KG1 (cell line): ENCODE data around the gene PON2.
"Not testable (repeated sequence)": the region's sequence is repeated elsewhere in the genome, so short reads cannot be mapped to it uniquely, and the experiment has no call there.

ENCODE experiments used
- DNase-seq: peaks from one replicate; lab custom pipeline; 2025; lab: John Stamatoyannopoulos, UW

PON2 gene

GRCh38 chr7:95405208-95405607, 29.6 kb downstream of the PON2 start:
- DNase-seq = no peak

DNA sequence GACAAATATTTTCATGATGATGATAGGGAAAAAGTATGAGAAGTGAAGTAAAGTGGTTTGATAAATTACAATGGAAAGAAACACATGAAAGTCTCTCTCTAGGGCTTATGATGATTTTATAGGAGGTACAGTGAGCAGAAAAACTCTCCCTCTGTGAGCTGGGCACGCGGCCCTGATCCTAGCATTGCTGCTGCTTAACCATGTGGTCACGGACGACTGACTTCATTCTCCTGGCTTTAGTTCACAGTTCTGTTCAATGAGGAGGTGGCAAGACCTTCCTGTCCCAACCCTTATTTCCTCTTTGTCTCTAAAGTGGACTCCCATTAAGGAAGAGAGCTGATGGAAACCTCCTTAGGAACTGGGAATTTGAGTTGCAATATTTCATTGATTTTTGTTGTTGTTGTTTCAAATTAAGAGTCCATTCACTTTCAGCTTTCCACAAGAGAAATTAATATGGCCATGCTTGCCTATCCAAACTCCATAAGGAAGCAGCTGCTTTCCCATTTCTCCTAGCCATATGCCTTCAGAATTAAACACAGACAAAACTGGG, 30.4 kb downstream of the PON2 start:
- DNase-seq = no peak

- no peak for DNase-seq
These were observed 36.5 kb downstream of the PON2 start for GRCh38 chr7:95398155-95398940.

DNA sequence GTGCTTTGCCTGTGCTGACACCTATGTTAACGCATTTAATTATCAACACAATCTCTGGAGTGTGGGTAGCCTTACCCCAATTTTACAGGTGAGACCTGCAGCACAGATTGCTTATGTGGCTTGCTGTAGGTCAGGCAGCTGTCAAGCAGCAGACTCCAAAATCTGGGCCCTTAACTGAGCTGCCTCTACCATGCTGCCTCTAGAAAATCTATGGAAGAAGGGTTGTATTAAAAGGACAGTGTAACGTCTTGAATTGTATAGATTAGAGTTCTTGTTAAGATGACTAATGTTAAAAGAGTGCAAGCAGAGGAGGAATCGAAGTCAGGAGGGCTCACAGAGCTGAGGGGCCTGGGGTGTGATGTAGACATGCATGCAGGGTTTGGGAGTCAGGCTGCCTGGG, 37.4 kb downstream of the PON2 start:
- no peak for DNase-seq

DNA sequence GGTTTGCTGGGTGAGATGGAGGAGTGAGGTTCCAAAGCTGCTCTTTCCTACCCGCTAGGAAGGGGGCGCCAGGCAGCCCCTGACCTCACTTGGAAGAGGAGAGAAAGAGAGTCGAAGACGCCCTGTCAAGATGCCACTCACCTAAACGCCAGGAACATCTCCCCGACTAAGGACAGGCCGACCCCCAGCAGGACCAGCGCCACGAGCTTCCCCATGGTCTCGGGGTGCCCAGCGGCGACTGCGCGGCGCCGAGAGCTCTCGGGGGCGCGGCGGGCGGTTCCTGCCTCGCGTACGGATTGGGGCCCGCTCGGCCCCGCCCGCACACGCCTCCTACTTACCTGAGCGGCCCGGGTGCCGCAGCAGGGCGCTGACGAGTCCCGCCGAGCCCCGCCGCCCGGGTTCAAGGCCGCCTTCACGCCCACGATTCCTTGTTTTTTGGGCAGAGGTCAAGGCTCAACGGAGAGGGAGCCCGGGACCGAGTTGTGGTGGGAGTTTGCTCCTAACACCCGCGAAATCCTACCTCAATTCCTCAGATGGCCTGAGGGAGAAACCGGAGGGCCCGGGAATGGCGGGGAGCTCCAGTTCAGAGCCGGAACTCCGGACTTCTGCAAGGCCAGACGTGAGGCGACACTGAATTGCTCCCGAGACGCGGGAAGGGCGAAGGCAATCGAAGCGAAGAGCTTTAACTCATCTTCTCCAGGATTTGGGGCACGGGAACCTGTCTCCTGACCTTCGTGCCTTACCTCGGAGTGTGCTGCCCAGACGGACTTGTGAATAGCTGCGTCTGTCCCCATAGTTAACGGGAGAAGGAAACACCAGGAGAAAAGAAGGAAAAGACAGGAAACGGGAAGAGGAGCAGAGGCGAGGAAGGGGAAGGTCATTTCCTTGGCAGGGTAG, 38.4 kb downstream of the PON2 start, which contains the start of gene PON3:
Gene PON3, minus strand, starts transcription at position 240 of the 897 bp plus-strand sequence. Its CDS starts 25 bp downstream, at position 215.
- no peak for DNase-seq

- DNase-seq = no peak
These were observed 39.1 kb downstream of the PON2 start for GRCh38 chr7:95395755-95396135.

GRCh38 chr7:95394370-95394769, 40.5 kb downstream of the PON2 start:
- DNase-seq = no peak

DNA sequence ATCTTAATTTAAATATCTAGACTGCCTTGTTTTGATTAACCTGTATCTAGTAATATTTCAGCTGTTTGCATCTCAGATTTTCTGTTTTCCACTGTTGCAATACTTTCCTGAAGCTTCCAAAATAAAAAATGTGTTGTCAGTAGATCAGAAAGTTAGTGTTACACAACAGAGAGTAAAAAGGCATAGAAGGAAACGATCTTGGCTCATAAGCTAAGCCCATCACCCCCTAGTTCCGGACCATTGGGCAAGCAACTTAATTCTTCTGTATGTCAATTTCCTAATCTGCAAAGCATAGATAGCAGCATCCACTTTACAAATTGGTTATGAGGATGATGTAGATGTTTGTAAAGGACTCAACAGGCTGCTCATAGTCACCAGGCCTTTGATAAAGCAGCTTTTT, 43.1 kb downstream of the PON2 start:
- DNase-seq = no peak

- no peak for DNase-seq
These were observed 45.3 kb downstream of the PON2 start for GRCh38 chr7:95389516-95389915.

DNA sequence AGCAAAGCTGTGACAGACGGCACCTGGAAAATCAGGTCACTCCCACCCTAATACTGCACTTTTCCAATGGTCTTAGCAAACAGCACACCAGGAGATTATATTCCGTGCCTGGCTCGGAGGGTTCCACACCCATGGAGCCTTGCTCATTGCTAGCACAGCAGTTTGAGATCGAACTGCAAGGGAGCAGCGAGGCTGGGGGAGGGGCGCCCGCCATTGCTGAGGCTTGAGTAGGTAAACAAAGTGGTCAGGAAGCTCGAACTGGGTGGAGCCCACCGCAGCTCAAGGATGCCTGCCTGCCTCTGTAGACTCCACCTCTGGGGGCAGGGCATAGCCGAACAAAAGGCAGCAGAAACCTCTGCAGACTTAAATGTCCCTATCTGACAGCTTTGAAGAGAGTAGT, 55.4 kb downstream of the PON2 start:
- DNase-seq = not testable (repeated sequence)

DNA sequence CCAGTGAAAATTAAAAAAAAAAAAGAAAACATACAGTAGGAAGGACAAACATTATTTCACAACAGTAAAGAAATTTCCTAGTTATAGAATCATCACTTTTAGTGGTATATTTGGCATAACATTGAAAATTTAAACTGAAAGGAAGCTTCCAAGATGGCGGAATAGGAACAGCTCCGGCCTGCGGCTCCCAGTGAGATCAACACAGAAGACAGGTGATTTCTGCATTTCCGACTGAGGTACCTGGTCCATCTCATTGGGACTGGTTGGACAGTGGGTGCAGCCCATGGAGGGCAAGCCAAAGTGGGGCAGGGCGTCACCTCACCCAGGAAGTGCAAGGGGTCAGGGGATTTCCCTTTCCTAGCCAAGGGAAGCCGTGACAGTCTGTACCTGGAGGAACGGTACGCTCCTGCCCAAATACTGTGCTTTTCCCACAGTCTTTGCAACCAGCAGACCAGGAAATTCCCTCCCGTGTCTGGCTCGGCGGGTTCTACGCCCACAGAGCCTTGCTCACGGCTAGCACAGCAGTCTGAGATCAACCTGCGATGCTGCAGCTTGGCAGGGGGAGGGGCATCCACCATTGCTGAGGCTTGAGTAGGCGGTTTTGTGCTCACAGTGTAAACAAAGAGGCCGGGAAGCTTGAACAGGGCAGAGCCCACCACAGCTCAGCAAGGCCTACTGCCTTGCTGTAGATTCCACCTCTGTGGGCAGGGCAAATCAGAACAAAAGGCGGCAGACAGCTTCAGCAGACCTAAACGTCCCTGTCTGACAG, 58.0 kb downstream of the PON2 start:
- no peak for DNase-seq

GRCh38 chr7:95375591-95376257, 59.1 kb downstream of the PON2 start:
- no peak for DNase-seq

DNA sequence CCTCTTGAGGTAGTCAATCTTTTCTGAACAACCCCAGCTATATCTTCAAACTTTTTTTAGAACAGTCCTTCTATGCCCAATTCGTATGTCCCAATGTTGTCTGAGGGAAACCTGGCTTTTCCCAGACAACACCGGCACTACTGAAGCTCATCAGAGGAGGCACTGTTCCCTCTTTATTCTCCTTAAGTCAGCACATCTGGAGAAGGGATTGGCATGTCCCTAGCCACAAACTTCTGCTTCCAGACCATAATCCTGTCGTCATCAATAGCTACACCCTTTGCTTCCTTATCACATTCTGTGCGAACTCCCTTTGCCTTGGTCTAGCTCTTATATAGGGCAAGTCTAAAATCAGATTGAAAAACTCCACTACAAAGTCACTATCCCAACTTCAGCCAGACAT, 61.5 kb downstream of the PON2 start:
- DNase-seq = no peak

- no peak for DNase-seq
These were observed 66.6 kb downstream of the PON2 start for GRCh38 chr7:95368235-95368634.

GRCh38 chr7:95367606-95368005, 67.2 kb downstream of the PON2 start:
- DNase-seq = no peak

DNA sequence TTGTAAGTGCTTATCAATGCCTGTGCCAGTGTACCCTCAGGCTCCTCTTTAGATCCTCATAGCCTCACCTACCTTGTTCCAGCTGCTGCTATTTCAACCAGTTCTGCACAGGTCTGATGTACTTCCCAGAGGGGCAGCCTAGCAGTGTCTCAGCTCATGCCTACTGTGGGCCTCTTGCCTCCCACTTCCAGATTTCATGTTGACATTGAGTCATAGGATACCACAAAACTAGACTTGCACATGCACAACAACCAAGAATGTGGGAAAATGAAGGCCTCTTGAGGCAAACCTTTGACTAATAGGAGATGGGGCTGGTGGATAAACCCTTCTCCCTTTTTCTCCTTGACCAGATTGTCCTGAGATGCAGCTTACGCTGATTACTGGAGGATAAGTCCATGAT, 69.7 kb downstream of the PON2 start:
- no peak for DNase-seq

- DNase-seq = no peak
These were observed 77.2 kb downstream of the PON2 start for GRCh38 chr7:95357623-95358022.
